H1 (cell line): Measurements from ENCODE around the gene S100A10. TPM values are rescaled to one million over a fixed set of nuclear protein-coding genes. Genes with fewer than 3 reads are reported as not detected.

Experiments used
- CTCF ChIA-PET: fragments of 300-600 bp; sonication (Branson Sonifier 250); formaldehyde crosslinking; loops from one replicate; lab custom pipeline; 2021; ENCODE audit not compliant: partially characterized antibody; lab: Charles Lee
- POLR2A ChIA-PET: fragments of 300-600 bp; sonication (Branson Sonifier 250); formaldehyde crosslinking; loops from one replicate; lab custom pipeline; 2021; ENCODE audit warnings: inconsistent platforms; ENCODE audit not compliant: partially characterized antibody; lab: Charles Lee
- DNase-seq, 2 experiments: peaks; one replicate each; pipeline versions ENCODE4 v3.0.0 to v3.0.0-alpha.2; 2010 to 2022; ENCODE audit warnings: low spot score in 2 of 2, low read depth in 1 of 2, mixed read lengths in 1 of 2
- FAIRE-seq: peaks from 2 replicates; lab custom pipeline; 2011; peaks lifted over from hg19 to GRCh38; lab: Jason Lieb, UNC
- H2AFZ ChIP-seq: 2 replicates; pipeline ENCODE4 v1.8.1; 2012; ENCODE audit warnings: low read length, inconsistent platforms
- H2AK5ac ChIP-seq: 2 replicates; pipeline ENCODE4 v1.6.1; 2013; ENCODE audit warnings: low read depth, low read length
- H2BK120ac ChIP-seq: replicated peaks from 2 replicates; pipeline ENCODE3; 2013; ENCODE audit warnings: low read depth, low read length, inconsistent platforms
- H2BK12ac ChIP-seq: 2 replicates; pipeline ENCODE4 v1.6.1; 2013; ENCODE audit warnings: low read depth, low read length
- H2BK15ac ChIP-seq: 2 replicates; pipeline ENCODE4 v1.6.1; 2013; ENCODE audit warnings: low read length
- H2BK20ac ChIP-seq: 2 replicates; pipeline ENCODE4 v1.6.1; 2013; ENCODE audit warnings: low read length
- H2BK5ac ChIP-seq: 2 replicates; pipeline ENCODE4 v1.6.1; 2013; ENCODE audit warnings: low read depth, low read length
- H3K14ac ChIP-seq: 2 replicates; pipeline ENCODE4 v1.6.1; 2013; ENCODE audit warnings: inconsistent platforms; ENCODE audit not compliant: insufficient read length
- H3K18ac ChIP-seq: 2 replicates; pipeline ENCODE4 v1.6.1; 2013; ENCODE audit warnings: low read length; ENCODE audit errors: extremely low read depth
- H3K23ac ChIP-seq: 2 replicates; pipeline ENCODE4 v1.6.1; 2013; ENCODE audit warnings: inconsistent platforms; ENCODE audit not compliant: insufficient read length
- H3K23me2 ChIP-seq: 2 replicates; pipeline ENCODE4 v1.6.1; 2013; ENCODE audit warnings: low read depth, low read length
- H3K27ac ChIP-seq: 2 replicates; pipeline ENCODE4 v1.6.1; 2011; ENCODE audit warnings: low read depth, low read length, inconsistent platforms
- H3K27me3 ChIP-seq, 4 experiments: replicated peaks in 1 of 4; 1 replicate in 1 of 4; 2 replicates in 3 of 4; pipeline versions ENCODE4 v1.6.1 to v1.8.1; 2011 to 2013; ENCODE audit warnings: low read length in 3 of 4, mild to moderate bottlenecking in 3 of 4, inconsistent platforms in 2 of 4, mixed read lengths in 2 of 4, moderate library complexity in 1 of 4; ENCODE audit not compliant: control insufficient read depth in 3 of 4, insufficient read depth in 3 of 4; ENCODE audit errors: extremely low read depth in 1 of 4
- H3K36me3 ChIP-seq, 4 experiments: 2 replicates each; pipeline versions ENCODE4 v1.6.1 to v1.8.1; 2011 to 2013; ENCODE audit warnings: mild to moderate bottlenecking in 4 of 4, low read length in 3 of 4, moderate library complexity in 2 of 4, control low read depth in 1 of 4, inconsistent platforms in 1 of 4; ENCODE audit not compliant: insufficient read depth in 4 of 4, control insufficient read depth in 2 of 4
- H3K4ac ChIP-seq: replicated peaks from 2 replicates; pipeline ENCODE3; 2013; ENCODE audit warnings: low read length, low read depth, mixed read lengths, inconsistent platforms; ENCODE audit not compliant: insufficient read length
- H3K4me1 ChIP-seq, 4 experiments: replicated peaks in 1 of 4; 1 replicate in 1 of 4; 2 replicates in 3 of 4; pipeline versions ENCODE4 v1.6.1 to v1.8.1; 2011 to 2013; ENCODE audit warnings: low read length in 3 of 4, inconsistent platforms in 2 of 4, mixed read lengths in 1 of 4; ENCODE audit not compliant: insufficient read depth in 4 of 4, control insufficient read depth in 3 of 4
- H3K4me2 ChIP-seq, 2 experiments: 2 replicates each; pipeline versions ENCODE4 v1.6.1 to v1.8.1; 2011 to 2013; ENCODE audit warnings: low read depth in 2 of 2, low read length in 2 of 2, control low read depth in 1 of 2, inconsistent platforms in 1 of 2, mild to moderate bottlenecking in 1 of 2; ENCODE audit not compliant: insufficient read depth in 1 of 2
- H3K4me3 ChIP-seq, 4 experiments: fragments of 200-600, 300-600 bp in 1 of 4; sonication (generic), shearing (Covaris generic), sonication (Bioruptor Twin) in 1 of 4; 2 replicates each; pipeline versions ENCODE4 v1.5.1 to v1.8.1; 2011 to 2016; ENCODE audit warnings: low read length in 4 of 4, low read depth in 3 of 4, control low read depth in 2 of 4, inconsistent platforms in 2 of 4, mild to moderate bottlenecking in 2 of 4, mixed read lengths in 1 of 4, moderate library complexity in 1 of 4; ENCODE audit not compliant: insufficient read depth in 2 of 4; ENCODE audit errors: extremely low read depth in 1 of 4
- H3K56ac ChIP-seq: replicated peaks from 2 replicates; pipeline ENCODE3; 2013; ENCODE audit warnings: low read depth, mild to moderate bottlenecking, mixed read lengths, low read length, inconsistent platforms; ENCODE audit not compliant: insufficient read length
- H3K79me1 ChIP-seq: 2 replicates; pipeline ENCODE4 v1.6.1; 2013; ENCODE audit warnings: low read depth, low read length, control low read depth
- H3K79me2 ChIP-seq, 2 experiments: 2 replicates each; pipeline versions ENCODE4 v1.6.1 to v1.8.1; 2012 to 2013; ENCODE audit warnings: low read length in 2 of 2, mild to moderate bottlenecking in 2 of 2, inconsistent platforms in 1 of 2; ENCODE audit not compliant: insufficient read depth in 2 of 2, control insufficient read depth in 1 of 2
- H3K9ac ChIP-seq, 4 experiments: replicated peaks in 1 of 4; 1 replicate in 1 of 4; 2 replicates in 3 of 4; pipeline versions ENCODE4 v1.6.1 to v1.8.1; 2011 to 2013; ENCODE audit warnings: low read depth in 3 of 4, low read length in 3 of 4, control low read depth in 2 of 4, mild to moderate bottlenecking in 2 of 4, moderate library complexity in 2 of 4, inconsistent platforms in 1 of 4; ENCODE audit errors: extremely low read depth in 1 of 4
- H3K9me3 ChIP-seq, 2 experiments: 2 replicates each; pipeline versions ENCODE4 v1.6.1 to v1.8.1; 2012 to 2013; ENCODE audit warnings: mild to moderate bottlenecking in 2 of 2, moderate library complexity in 2 of 2, control low read depth in 1 of 2, inconsistent platforms in 1 of 2, low read depth in 1 of 2, low read length in 1 of 2, mixed read lengths in 1 of 2; ENCODE audit not compliant: insufficient read depth in 2 of 2
- H4K20me1 ChIP-seq, 2 experiments: replicated peaks in 1 of 2; 2 replicates each; pipeline versions ENCODE3 to v1.8.1; 2011 to 2013; ENCODE audit warnings: inconsistent platforms in 2 of 2, low read length in 2 of 2, mild to moderate bottlenecking in 1 of 2; ENCODE audit not compliant: insufficient read depth in 2 of 2, control insufficient read depth in 1 of 2
- H4K5ac ChIP-seq: 2 replicates; pipeline ENCODE4 v1.6.1; 2013; ENCODE audit warnings: low read length, low read depth, mixed read lengths, inconsistent platforms; ENCODE audit not compliant: insufficient read length
- H4K8ac ChIP-seq: 2 replicates; pipeline ENCODE4 v1.8.0; 2013; ENCODE audit warnings: mild to moderate bottlenecking, moderate library complexity, low read length, inconsistent platforms; ENCODE audit not compliant: insufficient read depth; ENCODE audit errors: extremely low read depth
- H4K91ac ChIP-seq: replicated peaks from 2 replicates; pipeline ENCODE3; 2013; ENCODE audit warnings: low read length, mixed read lengths, inconsistent platforms; ENCODE audit not compliant: insufficient read length
- CHD1 ChIP-seq: IDR thresholded peaks from 2 replicates; pipeline ENCODE4 v1.6.1; 2012; ENCODE audit warnings: low read depth, low read length, improper control_type of control experiment
- EGR1 ChIP-seq: IDR thresholded peaks from 2 replicates; pipeline ENCODE4 v1.6.1; 2011; ENCODE audit warnings: low read depth, low read length, borderline replicate concordance
- KDM1A ChIP-seq: fragments of 200-600, 300-600 bp; sonication (generic); IDR thresholded peaks from 2 replicates; pipeline ENCODE4 v1.7.1; 2016; ENCODE audit warnings: mild to moderate bottlenecking, low read length, borderline replicate concordance
- KDM5A ChIP-seq: fragments of 200-600 bp; IDR thresholded peaks from 2 replicates; pipeline ENCODE4 v1.7.1; 2012; ENCODE audit warnings: mild to moderate bottlenecking, low read length, inconsistent platforms, mixed read lengths
- NANOG ChIP-seq: IDR thresholded peaks from 2 replicates; pipeline ENCODE4 v1.6.1; 2011; ENCODE audit warnings: low read length, low read depth, mild to moderate bottlenecking, inconsistent platforms; ENCODE audit not compliant: insufficient read depth, poor library complexity, severe bottlenecking
- POLR2A ChIP-seq, 2 experiments: IDR thresholded peaks; 1 replicate in 1 of 2; 2 replicates in 1 of 2; pipeline ENCODE4 v1.6.1; 2011; ENCODE audit warnings: low read depth in 2 of 2, low read length in 2 of 2, mild to moderate bottlenecking in 2 of 2; ENCODE audit errors: control extremely low read depth in 1 of 2
- RNF2 ChIP-seq: fragments of 200-900, 300-1000 bp; sonication (generic); IDR thresholded peaks from 2 replicates; pipeline ENCODE4 v1.7.1; 2016; ENCODE audit warnings: borderline replicate concordance, low read depth, mild to moderate bottlenecking, antibody characterized with exemption, low read length; ENCODE audit not compliant: poor library complexity, severe bottlenecking; ENCODE audit errors: missing control alignments
- RXRA ChIP-seq: IDR thresholded peaks from 2 replicates; pipeline ENCODE4 v1.6.1; 2011; ENCODE audit warnings: low read depth, mild to moderate bottlenecking, low read length, moderate library complexity; ENCODE audit not compliant: insufficient read depth
- SIN3A ChIP-seq, 2 experiments: IDR thresholded peaks in 1 of 2; conservative IDR thresholded peaks in 1 of 2; 2 replicates each; pipeline ENCODE4 v1.6.1; 2011 to 2012; ENCODE audit warnings: low read length in 2 of 2, improper control_type of control experiment in 1 of 2, low read depth in 1 of 2, mild to moderate bottlenecking in 1 of 2
- SIRT6 ChIP-seq: IDR thresholded peaks from one replicate; pipeline ENCODE4 v1.7.1; 2012; ENCODE audit warnings: low read length, inconsistent platforms
- SRF ChIP-seq: IDR thresholded peaks from 2 replicates; pipeline ENCODE4 v1.6.1; 2011; ENCODE audit warnings: mild to moderate bottlenecking, low read depth, low read length, moderate library complexity
- ZNF274 ChIP-seq: IDR thresholded peaks from 2 replicates; pipeline ENCODE4 v1.7.0; 2012; ENCODE audit warnings: low read length, borderline replicate concordance; ENCODE audit errors: extremely low read depth
- WGBS, 2 experiments: shearing (Covaris generic) in 1 of 2; methylation state at CpG; one replicate each; pipeline versions ENCODE4 v1.1.6 to v1.1.7; 2013 to 2015; ENCODE audit warnings: low lambda C conversion rate in 2 of 2, mixed read lengths in 2 of 2, inconsistent platforms in 1 of 2, low coverage in 1 of 2, missing lambda C conversion rate in 1 of 2; ENCODE audit not compliant: insufficient replicate concordance in 2 of 2, insufficient coverage in 1 of 2, insufficient read length in 1 of 2; ENCODE audit errors: extremely low coverage in 1 of 2, missing lambda C conversion rate in 1 of 2; 5-methylcytosine and 5-hydroxymethylcytosine counted together
- polyA plus RNA-seq, 7 experiments: library from polyadenylated mRNA; depleted of rRNA in 3 of 7; stranded (reverse) in 5 of 7; unstranded in 2 of 7; fragments of >200 nt in 5 of 7; fragments of 200-250 nt in 2 of 7; gene quantifications; 1 replicate in 5 of 7; 2 replicates in 1 of 7; 4 replicates in 1 of 7; pipeline versions ENCODE4 v1.2.1 to v1.2.3, GENCODE V29; 2011 to 2013; ENCODE audit warnings: missing spikeins in 2 of 7, mixed read lengths in 2 of 7
- total RNA-seq: library from RNA; stranded (reverse); fragmentation: NEBNext Ultra II Directional; extraction: Animal tissue kit (Norgen Biotek cat#: 25700); gene quantifications from 2 replicates; pipeline ENCODE4 v1.2.1, GENCODE V29; 2021

Gene S100A10
- total and polyA plus RNA-seq, 2 of the 8 experiments (the other 6 are each of a cell fraction or from before 2014, with no cell fraction given) = 23.9 to 231 TPM

- H2BK120ac ChIP-seq = no peak overlapping the region
- no peaks in the 10 kb centered on the region for H3K9me3 ChIP-seq
- H3K18ac ChIP-seq = no peak overlapping the region
- 92% methylated on average over 16 of the region's 18 CpGs; no CpG with 5 or more reads in 1 of the 2 experiments for WGBS, 2 experiments
- no peak overlapping the region for H4K91ac ChIP-seq
- H4K5ac ChIP-seq = no peak overlapping the region
- no peak overlapping the region for H3K14ac ChIP-seq
- peaks cover 0 to 3% (median 0%) of the 10 kb centered on the region in 4 experiments; a peak in 2 of 7 replicates for H3K4me1 ChIP-seq
- CTCF ChIA-PET = interaction anchor here (0.5 to 5.4 kb wide), 14 partner anchors 8 to 1302 kb away, joined by 3 to 37 read pairs (median 4); no protein-coding TSS in a partner anchor
- no peaks in the 10 kb centered on the region for H3K36me3 ChIP-seq
- no peaks in the 10 kb centered on the region for H3K23me2 ChIP-seq
- H2AK5ac ChIP-seq = no peak overlapping the region
- no peak overlapping the region for H2BK5ac ChIP-seq
- no peak overlapping the region for H2BK12ac ChIP-seq
- H4K20me1 ChIP-seq = no peaks in the 10 kb centered on the region
- no peaks in the 10 kb centered on the region for H3K79me1 ChIP-seq
- H3K27ac ChIP-seq = no peak overlapping the region
- no peak overlapping the region for H3K56ac ChIP-seq
- no peak overlapping the region for H3K4me2 ChIP-seq
- H3K9ac ChIP-seq = no peak overlapping the region
- no peak overlapping the region for H4K8ac ChIP-seq
- FAIRE-seq (no peak), DNase-seq (no peak)
- no peak overlapping the region for H2BK20ac ChIP-seq
- POLR2A ChIA-PET = interaction anchor here (1.3 to 1.6 kb wide), 2 partner anchors 44 to 86 kb away, joined by 3 read pairs; no protein-coding TSS in a partner anchor
- H3K4me3 ChIP-seq = no peak overlapping the region
- no peak overlapping the region for H2AFZ ChIP-seq
- no peaks in the 10 kb centered on the region for H3K79me2 ChIP-seq
- no peaks in the 10 kb centered on the region for H3K27me3 ChIP-seq
- H3K4ac ChIP-seq = no peak overlapping the region
- H3K23ac ChIP-seq = no peak overlapping the region
- H2BK15ac ChIP-seq = no peak overlapping the region
- TF ChIP-seq EGR1 (no peak), KDM1A (no peak), CHD1 (no peak), RXRA (no peak), KDM5A (no peak), SRF (no peak), SIN3A (conservative IDR thresholded peaks at IDR 0.05 in 1 of 2, IDR thresholded peaks at IDR 0.05 in 1 of 2; ENCODE audit: low read depth in 1 of 2, low read length in 2 of 2) (no peak), NANOG (no peak), SIRT6 (no peak), POLR2A (IDR thresholded peaks at IDR 0.05; ENCODE audit: control extremely low read depth in 1 of 2, low read depth in 2 of 2, low read length in 2 of 2) (no peak), RNF2 (no peak), ZNF274 (no peak)
Measured at GRCh38 chr1:151949371-151950193, 44.1 kb downstream of the S100A10 start.
